K562 (cell line): ENCODE results near the gene PDE2A. TPM values are rescaled to one million over a fixed set of nuclear protein-coding genes. Genes with fewer than 3 reads are reported as not detected.

Source experiments
- ATAC-seq: fragments of 200-7000 bp; cut with Tn5 transposase; 3 replicates; pipeline ENCODE4 v1.9.1; 2020; ENCODE audit warnings: moderate library complexity
- BruUV-seq: library from RNA; stranded (reverse); fragments of 400-500 nt; replicated peaks from 2 replicates; lab custom pipeline; 2021; lab: Mats Ljungman, UMichigan
- CTCF ChIA-PET: fragments of 300-600 bp; formaldehyde crosslinking; extraction: SDS; loops from one replicate; lab custom pipeline; 2021; ENCODE audit warnings: low intra/inter-chr PET ratio; lab: Yijun Ruan, JAX
- POLR2A ChIA-PET: fragments of 300-600, 350-650 bp; sonication (Branson Sonifier 250); formaldehyde crosslinking; extraction: SDS; loops from one replicate; lab custom pipeline; 2021; ENCODE audit warnings: antibody characterized with exemption, inconsistent platforms; lab: Yijun Ruan, JAX
- DNase-seq, 4 experiments: peaks; one replicate each; pipeline versions ENCODE4 v3.0.0 to v3.0.0-alpha.2; 2011 to 2018; ENCODE audit warnings: low spot score in 3 of 4, mixed read lengths in 3 of 4; ENCODE audit errors: extremely low read depth in 1 of 4
- FAIRE-seq: peaks from 2 replicates; lab custom pipeline; 2011; peaks lifted over from hg19 to GRCh38; lab: Jason Lieb, UNC
- H2AFZ ChIP-seq: 2 replicates; pipeline ENCODE4 v1.6.0; 2011; ENCODE audit warnings: low read depth, low read length, control low read depth, inconsistent platforms
- H3K27ac ChIP-seq: fragments of 200-600 bp; 3 replicates; pipeline ENCODE4 v1.8.0; 2011; ENCODE audit warnings: low read depth, mild to moderate bottlenecking, control low read depth, inconsistent platforms, low read length, moderate library complexity, mixed read lengths; ENCODE audit errors: extremely low read depth
- H3K27me3 ChIP-seq, 2 experiments: fragments of 300-600 bp in 1 of 2; 2 replicates in 1 of 2; 3 replicates in 1 of 2; pipeline versions ENCODE4 v1.6.0 to v1.8.0; 2011; ENCODE audit warnings: inconsistent platforms in 2 of 2, low read length in 2 of 2, mild to moderate bottlenecking in 1 of 2, mixed read lengths in 1 of 2, moderate library complexity in 1 of 2; ENCODE audit not compliant: control insufficient read depth in 2 of 2, insufficient read depth in 2 of 2
- H3K36me3 ChIP-seq: fragments of 300-600 bp; 3 replicates; pipeline ENCODE4 v1.8.0; 2011; ENCODE audit warnings: mild to moderate bottlenecking, low read length, inconsistent platforms; ENCODE audit not compliant: control insufficient read depth, insufficient read depth
- H3K4me1 ChIP-seq, 2 experiments: fragments of 200-600 bp in 1 of 2; replicated peaks in 1 of 2; 2 replicates in 1 of 2; 3 replicates in 1 of 2; pipeline versions ENCODE4 v1.5.1 to v1.8.0; 2011; ENCODE audit warnings: inconsistent platforms in 2 of 2, low read length in 2 of 2, mild to moderate bottlenecking in 1 of 2, mixed read lengths in 1 of 2, moderate library complexity in 1 of 2; ENCODE audit not compliant: control insufficient read depth in 2 of 2, insufficient read depth in 2 of 2
- H3K4me2 ChIP-seq: 2 replicates; pipeline ENCODE4 v1.6.1; 2011; ENCODE audit warnings: low read length, control low read depth, inconsistent platforms, mixed read lengths; ENCODE audit not compliant: insufficient read depth
- H3K4me3 ChIP-seq: fragments of 200-600 bp; sonication (generic), shearing (Covaris generic); 2 replicates; pipeline ENCODE4 v1.5.1; 2016; ENCODE audit warnings: control low read depth, inconsistent platforms
- H3K79me2 ChIP-seq: fragments of 200-600 bp; 3 replicates; pipeline ENCODE4 v1.8.0; 2011; ENCODE audit warnings: low read length, inconsistent platforms; ENCODE audit not compliant: control insufficient read depth, insufficient read depth
- H3K9ac ChIP-seq, 2 experiments: 2 replicates each; pipeline versions ENCODE4 v1.6.0 to v1.6.1; 2011; ENCODE audit warnings: low read depth in 2 of 2, low read length in 2 of 2, control low read depth in 1 of 2, inconsistent platforms in 1 of 2, mild to moderate bottlenecking in 1 of 2, mixed read lengths in 1 of 2; ENCODE audit not compliant: insufficient read depth in 1 of 2
- H3K9me1 ChIP-seq: one replicate; pipeline ENCODE4 v1.6.0; 2011; ENCODE audit warnings: inconsistent platforms, mild to moderate bottlenecking, low read length, moderate library complexity; ENCODE audit not compliant: control insufficient read depth, insufficient read depth
- H3K9me3 ChIP-seq: replicated peaks from 2 replicates; pipeline ENCODE4 v1.5.1; 2011; ENCODE audit warnings: low read depth, low read length, inconsistent platforms; ENCODE audit not compliant: control insufficient read depth, insufficient read depth
- H4K20me1 ChIP-seq: replicated peaks from 2 replicates; pipeline ENCODE4 v1.6.1; 2011; ENCODE audit warnings: low read length, inconsistent platforms, mixed read lengths; ENCODE audit not compliant: control insufficient read depth, insufficient read depth
- ATF3 ChIP-seq, 2 experiments: fragments of 450-650 bp in 1 of 2; sonication (generic) in 1 of 2; formaldehyde crosslinking in 1 of 2; IDR thresholded peaks in 1 of 2; conservative IDR thresholded peaks in 1 of 2; 2 replicates each; pipeline versions ENCODE4 v1.6.1 to v1.8.1; 2016 to 2023; ENCODE audit warnings: mild to moderate bottlenecking in 2 of 2, moderate library complexity in 2 of 2, inconsistent platforms in 1 of 2, missing genetic modification reagents in 1 of 2
- CEBPB ChIP-seq: fragments of 450-650 bp; IDR thresholded peaks from 2 replicates; pipeline ENCODE4 v1.6.1; 2016; ENCODE audit warnings: missing genetic modification characterization, missing compliant biosample characterization
- NKRF ChIP-seq: fragments of 450-650 bp; IDR thresholded peaks from 2 replicates; pipeline ENCODE4 v1.6.1; 2016; ENCODE audit warnings: borderline replicate concordance
- SMAD1 ChIP-seq: fragments of 150-350 bp; IDR thresholded peaks from 2 replicates; pipeline ENCODE4 v1.6.1; 2014; ENCODE audit warnings: low read length, low read depth; ENCODE audit not compliant: partially characterized antibody
- XRCC3 ChIP-seq: fragments of 450-650 bp; IDR thresholded peaks from 2 replicates; pipeline ENCODE4 v1.6.1; 2017; ENCODE audit warnings: mild to moderate bottlenecking, moderate library complexity
- WGBS: fragments of 100-300 bp; shearing (Covaris generic); methylation state at CpG from one replicate; pipeline ENCODE4 v1.1.6; 2016; ENCODE audit warnings: low coverage, mixed read lengths; ENCODE audit not compliant: insufficient coverage; ENCODE audit errors: missing lambda C conversion rate; 5-methylcytosine and 5-hydroxymethylcytosine counted together
- in situ Hi-C: fragments of 300-500 bp; cut with MboI; formaldehyde crosslinking; loops from 4 replicates; pipeline ENCODE4 v1.15.0; 2018; ENCODE audit warnings: inconsistent platforms, mixed read lengths
- intact Hi-C: fragments of 100-400 bp; cut with micrococcal nuclease; formaldehyde crosslinking; loops from 2 replicates; pipeline ENCODE4 v1.14.2; 2022
- polyA plus RNA-seq, 8 experiments: library from polyadenylated mRNA; depleted of rRNA in 4 of 8; stranded (reverse) in 5 of 8; unstranded in 3 of 8; fragments of >200 nt; fragmentation: Nextera tagmentation in 2 of 8; fragmentation: Illumina TruSeq in 1 of 8; extraction: Ambion mirVana in 2 of 8; extraction: Trizol in 1 of 8; gene quantifications; 2 replicates each; pipeline versions ENCODE4 v1.2.1 to v1.2.3, GENCODE V29; 2011 to 2014; ENCODE audit warnings: inconsistent platforms in 1 of 8, missing spikeins in 1 of 8
- total RNA-seq, 7 experiments: library from RNA; depleted of rRNA in 6 of 7; stranded (reverse); fragments of >200 nt in 6 of 7; fragmentation: Illumina TruSeq in 2 of 7; extraction: Trizol in 2 of 7; gene quantifications; 2 replicates each; pipeline versions ENCODE4 v1.2.1 to v1.2.3, GENCODE V29; 2011 to 2021; ENCODE audit warnings: low replicate concordance in 1 of 7

The PDE2A gene
- total and polyA plus RNA-seq, 9 of the 15 experiments (the other 6 are each of a cell fraction or from before 2014, with no cell fraction given) = 0.07 to 15.2 (median 1.6) TPM; not detected in 1

- Histone ChIP-seq H2AFZ (no peak overlapping the region), H4K20me1 (no peaks in the 10 kb centered on the region), H3K9ac (no peak overlapping the region), H3K9me3 (no peaks in the 10 kb centered on the region), H3K9me1 (no peaks in the 10 kb centered on the region), H3K36me3 (peaks cover 68% of the 10 kb centered on the region; the same call in 2 of the 3 replicates), H3K79me2 (peaks cover 44% of the 10 kb centered on the region), H3K27me3 (no peaks in the 10 kb centered on the region)
- FAIRE-seq = no peak
- no peak for DNase-seq
- in situ Hi-C loops = no loop called here
- ATAC-seq = no peak
- CTCF ChIA-PET = no interaction called here
- TF ChIP-seq ATF3 (IDR thresholded peaks at IDR 0.05) (no peak), ATF3 (CRISPR knock-in tag; conservative IDR thresholded peaks at IDR 0.05) (no peak), SMAD1 (no peak), CEBPB (tag) (no peak), NKRF (no peak), XRCC3 (no peak)
- TF ChIP-seq, all 486 proteins: peak for 0
- peaks cover 11 to 25% of the 10 kb centered on the region in 2 experiments; a peak in 4 of 5 replicates for H3K4me1 ChIP-seq
- no TSS peak for BruUV-seq
- H3K4me3 ChIP-seq = no peak overlapping the region
- WGBS = 74% methylated on average over 2 of the region's 2 CpGs
- H3K27ac ChIP-seq = no peak overlapping the region
- intact Hi-C loops = no loop called here
- POLR2A ChIA-PET = no interaction called here
- H3K4me2 ChIP-seq = no peak overlapping the region
Measured at GRCh38 chr11:72719144-72719543, 44.9 kb upstream of the PDE2A start.
